Endothelial cell (in vitro differentiated cells): ENCODE data around the gene KYNU. TPM values are rescaled to one million over a fixed set of nuclear protein-coding genes. Genes with fewer than 3 reads are reported as not detected.
"Not testable (repeated sequence)": the region's sequence is repeated elsewhere in the genome, so short reads cannot be mapped to it uniquely, and the experiment has no call there.

Experiments
- DNase-seq: peaks from one replicate; pipeline ENCODE4 v3.0.0; 2021; ENCODE audit warnings: low spot score
- H3K27ac Mint-ChIP-seq: one replicate; pipeline ENCODE4 v1.8.0; 2021; ENCODE audit warnings: mixed read lengths, inconsistent platforms; ENCODE audit not compliant: unreplicated experiment
- H3K27me3 Mint-ChIP-seq: one replicate; pipeline ENCODE4 v1.8.0; 2021; ENCODE audit warnings: mild to moderate bottlenecking, moderate library complexity, mixed read lengths, inconsistent platforms; ENCODE audit not compliant: unreplicated experiment
- H3K36me3 Mint-ChIP-seq: one replicate; pipeline ENCODE4 v1.8.0; 2021; ENCODE audit warnings: mild to moderate bottlenecking, low read depth, mixed read lengths, inconsistent platforms; ENCODE audit not compliant: unreplicated experiment
- H3K4me1 Mint-ChIP-seq: one replicate; pipeline ENCODE4 v1.8.0; 2021; ENCODE audit warnings: mild to moderate bottlenecking, mixed read lengths, inconsistent platforms; ENCODE audit not compliant: unreplicated experiment
- H3K4me3 Mint-ChIP-seq: one replicate; pipeline ENCODE4 v1.8.0; 2021; ENCODE audit warnings: mild to moderate bottlenecking, mixed read lengths, inconsistent platforms; ENCODE audit not compliant: unreplicated experiment
- H3K9me3 Mint-ChIP-seq: one replicate; pipeline ENCODE4 v1.8.0; 2021; ENCODE audit warnings: mixed read lengths, inconsistent platforms; ENCODE audit not compliant: unreplicated experiment
- total RNA-seq: library from RNA; stranded (reverse); fragmentation: NEBNext Ultra II Directional; extraction: Animal tissue kit (Norgen Biotek cat#: 25700); gene quantifications from one replicate; pipeline ENCODE4 v1.2.1, GENCODE V29; 2021; ENCODE audit not compliant: unreplicated experiment
- TF ChIP-seq, protein P1 (sequence below): fragments of 200-600 bp; sonication (generic); IDR thresholded peaks from one replicate; pipeline ENCODE4 v1.5.0; 2021; ENCODE audit warnings: antibody characterized with exemption; ENCODE audit not compliant: unreplicated experiment

The KYNU gene
- total RNA-seq, 1 donor from 2014 or later: not detected

DNA sequence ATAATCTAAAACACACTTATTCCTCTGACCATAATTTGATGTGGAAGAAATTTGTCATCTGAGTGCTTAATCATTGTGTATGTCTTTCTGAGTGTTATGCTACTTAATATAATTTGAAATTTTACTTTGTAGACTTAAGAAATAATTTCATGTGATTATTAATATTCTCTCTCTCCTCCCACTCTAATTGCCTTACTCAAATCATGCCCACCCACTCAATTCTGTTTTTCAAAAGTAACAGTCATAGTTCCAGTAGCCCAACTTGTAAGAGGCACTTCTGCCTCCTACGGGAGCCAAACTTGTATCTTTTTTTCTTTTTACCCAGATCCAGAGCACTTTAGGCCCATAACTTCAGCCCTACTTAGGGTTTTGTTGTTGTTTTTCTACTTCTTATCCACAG, 18.5 kb upstream of the KYNU start:
- TF ChIP-seq, protein P1, sequence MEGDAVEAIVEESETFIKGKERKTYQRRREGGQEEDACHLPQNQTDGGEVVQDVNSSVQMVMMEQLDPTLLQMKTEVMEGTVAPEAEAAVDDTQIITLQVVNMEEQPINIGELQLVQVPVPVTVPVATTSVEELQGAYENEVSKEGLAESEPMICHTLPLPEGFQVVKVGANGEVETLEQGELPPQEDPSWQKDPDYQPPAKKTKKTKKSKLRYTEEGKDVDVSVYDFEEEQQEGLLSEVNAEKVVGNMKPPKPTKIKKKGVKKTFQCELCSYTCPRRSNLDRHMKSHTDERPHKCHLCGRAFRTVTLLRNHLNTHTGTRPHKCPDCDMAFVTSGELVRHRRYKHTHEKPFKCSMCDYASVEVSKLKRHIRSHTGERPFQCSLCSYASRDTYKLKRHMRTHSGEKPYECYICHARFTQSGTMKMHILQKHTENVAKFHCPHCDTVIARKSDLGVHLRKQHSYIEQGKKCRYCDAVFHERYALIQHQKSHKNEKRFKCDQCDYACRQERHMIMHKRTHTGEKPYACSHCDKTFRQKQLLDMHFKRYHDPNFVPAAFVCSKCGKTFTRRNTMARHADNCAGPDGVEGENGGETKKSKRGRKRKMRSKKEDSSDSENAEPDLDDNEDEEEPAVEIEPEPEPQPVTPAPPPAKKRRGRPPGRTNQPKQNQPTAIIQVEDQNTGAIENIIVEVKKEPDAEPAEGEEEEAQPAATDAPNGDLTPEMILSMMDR: no peak
- H3K9me3 Mint-ChIP-seq: no peaks in the 10 kb centered on the region
- H3K4me3 Mint-ChIP-seq: no peak overlapping the region
- H3K4me1 Mint-ChIP-seq: no peaks in the 10 kb centered on the region
- DNase-seq: no peak
- H3K36me3 Mint-ChIP-seq: no peaks in the 10 kb centered on the region
- no peaks in the 10 kb centered on the region for H3K27me3 Mint-ChIP-seq
- no peak overlapping the region for H3K27ac Mint-ChIP-seq

DNA sequence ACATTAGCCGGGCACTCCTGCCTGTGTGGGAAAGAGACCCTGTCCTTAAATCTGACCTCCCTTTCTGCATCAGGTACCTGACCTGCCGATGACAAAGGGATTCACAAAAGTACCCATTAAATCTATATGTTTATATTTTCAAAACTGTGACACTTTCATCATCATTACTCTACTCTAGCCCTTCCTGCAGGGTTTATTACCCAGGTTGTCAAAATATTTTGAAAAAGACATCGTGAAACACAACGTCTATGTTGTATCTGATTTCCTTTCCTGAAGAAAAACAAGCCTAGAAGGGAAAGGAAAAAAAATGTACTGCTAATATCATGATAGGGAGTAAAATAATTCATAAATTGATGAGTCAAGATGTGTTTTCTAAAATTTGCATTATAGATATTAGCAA, 15.2 kb upstream of the KYNU start:
- DNase-seq: no peak
- no peak overlapping the region for H3K27ac Mint-ChIP-seq
- H3K36me3 Mint-ChIP-seq: no peaks in the 10 kb centered on the region
- H3K27me3 Mint-ChIP-seq: no peaks in the 10 kb centered on the region
- H3K4me3 Mint-ChIP-seq: no peak overlapping the region
- TF ChIP-seq, protein P1: no peak
- no peaks in the 10 kb centered on the region for H3K4me1 Mint-ChIP-seq
- H3K9me3 Mint-ChIP-seq: no peaks in the 10 kb centered on the region

DNA sequence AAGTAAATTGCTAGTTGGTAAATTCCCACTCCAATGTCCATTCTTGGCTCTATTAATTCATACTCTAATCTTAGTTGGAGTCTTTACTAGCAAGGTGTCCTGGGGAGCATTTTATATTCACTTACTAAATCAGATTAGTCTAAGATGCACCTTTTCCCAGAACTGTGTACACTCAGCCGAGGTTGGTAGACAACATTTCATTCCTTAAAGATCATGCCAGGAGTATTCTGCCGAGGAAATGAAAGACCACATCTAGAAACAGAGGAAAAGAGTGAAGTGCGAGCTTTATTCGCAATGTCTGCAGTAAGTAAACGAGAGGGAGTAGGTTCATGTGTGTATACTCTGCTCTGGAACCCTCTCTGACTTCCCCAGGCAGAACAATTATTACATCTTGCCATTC, 14.6 kb upstream of the KYNU start:
- no peak for DNase-seq
- H3K27me3 Mint-ChIP-seq: no peaks in the 10 kb centered on the region
- H3K4me3 Mint-ChIP-seq: no peak overlapping the region
- H3K4me1 Mint-ChIP-seq: no peaks in the 10 kb centered on the region
- H3K9me3 Mint-ChIP-seq: no peaks in the 10 kb centered on the region
- no peak overlapping the region for H3K27ac Mint-ChIP-seq
- TF ChIP-seq, protein P1: no peak
- no peaks in the 10 kb centered on the region for H3K36me3 Mint-ChIP-seq

DNA sequence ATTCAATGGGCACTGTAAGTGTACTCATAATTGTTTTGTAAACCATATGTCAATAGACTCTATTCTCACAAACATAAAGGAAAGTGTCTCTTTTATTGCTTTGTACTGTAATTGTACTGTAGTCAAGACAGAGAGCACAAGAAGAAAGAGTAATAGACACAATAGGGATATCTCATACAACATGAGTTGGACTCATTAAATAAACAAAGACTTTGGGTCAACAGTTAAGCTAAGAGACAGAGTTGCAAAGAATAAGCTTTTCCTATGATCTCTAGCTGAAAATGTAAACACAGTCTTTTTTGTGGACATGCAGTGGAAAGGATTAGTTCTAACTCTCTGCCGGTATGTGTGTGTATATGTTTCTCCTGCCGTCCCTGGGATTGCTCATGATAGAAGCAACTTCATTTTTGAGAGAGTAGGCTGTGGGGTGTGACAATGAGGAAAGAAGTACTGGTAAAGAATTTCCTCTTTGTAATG, 13.9 kb upstream of the KYNU start:
- Mint-ChIP-seq H3K4me1 (no peaks in the 10 kb centered on the region), H3K9me3 (no peaks in the 10 kb centered on the region), H3K27me3 (no peaks in the 10 kb centered on the region), H3K4me3 (no peak overlapping the region), H3K36me3 (no peaks in the 10 kb centered on the region), H3K27ac (no peak overlapping the region)
- no peak for DNase-seq
- TF ChIP-seq, protein P1: no peak

DNA sequence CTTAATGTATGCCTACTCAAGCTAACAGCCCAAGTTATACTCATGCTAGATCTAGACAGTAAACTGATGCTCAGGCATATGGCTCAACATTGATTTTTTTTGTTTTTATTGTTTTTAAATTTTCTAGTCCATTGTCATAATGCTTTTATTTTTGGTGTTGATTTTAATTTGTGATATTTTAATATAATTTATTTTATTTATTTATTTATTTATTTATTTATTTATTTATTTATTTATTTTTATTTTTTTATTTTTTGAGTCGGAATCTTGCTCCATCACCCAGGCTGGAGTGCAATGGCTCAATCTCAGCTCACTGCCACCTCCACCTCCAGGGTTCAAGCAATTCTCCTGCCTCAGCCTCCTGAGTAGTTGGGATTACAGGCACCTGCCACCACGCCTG, 12.9 kb upstream of the KYNU start:
- not testable (repeated sequence) for DNase-seq, H3K27me3 Mint-ChIP-seq, H3K4me3 Mint-ChIP-seq, H3K4me1 Mint-ChIP-seq, H3K27ac Mint-ChIP-seq, H3K9me3 Mint-ChIP-seq, H3K36me3 Mint-ChIP-seq

DNA sequence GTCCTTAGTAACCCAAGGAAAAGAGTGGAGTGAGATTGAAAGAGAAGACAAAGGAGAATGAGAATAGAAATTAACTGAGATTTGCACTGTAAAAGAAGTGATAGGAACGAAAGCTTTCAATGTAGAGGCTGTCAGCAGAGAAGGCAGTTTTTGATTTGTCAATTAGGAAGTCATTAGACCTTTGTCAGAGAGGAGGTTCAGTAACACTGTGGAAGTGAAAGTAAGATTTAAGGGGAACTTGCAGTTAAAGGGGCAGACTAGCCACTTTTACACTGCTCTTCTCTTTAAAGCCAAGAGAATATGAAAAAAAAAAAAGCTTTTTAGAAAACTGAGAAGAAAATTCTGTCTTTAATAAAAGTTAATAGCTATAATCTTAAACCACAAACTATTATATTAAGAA, 11.5 kb upstream of the KYNU start:
- no peak overlapping the region for H3K4me3 Mint-ChIP-seq
- no peak for DNase-seq
- no peaks in the 10 kb centered on the region for H3K9me3 Mint-ChIP-seq
- H3K4me1 Mint-ChIP-seq: no peaks in the 10 kb centered on the region
- H3K36me3 Mint-ChIP-seq: no peaks in the 10 kb centered on the region
- TF ChIP-seq, protein P1: no peak
- H3K27ac Mint-ChIP-seq: no peak overlapping the region
- H3K27me3 Mint-ChIP-seq: no peaks in the 10 kb centered on the region
